Measurements from ENCODE around the gene C14orf132.

DNA sequence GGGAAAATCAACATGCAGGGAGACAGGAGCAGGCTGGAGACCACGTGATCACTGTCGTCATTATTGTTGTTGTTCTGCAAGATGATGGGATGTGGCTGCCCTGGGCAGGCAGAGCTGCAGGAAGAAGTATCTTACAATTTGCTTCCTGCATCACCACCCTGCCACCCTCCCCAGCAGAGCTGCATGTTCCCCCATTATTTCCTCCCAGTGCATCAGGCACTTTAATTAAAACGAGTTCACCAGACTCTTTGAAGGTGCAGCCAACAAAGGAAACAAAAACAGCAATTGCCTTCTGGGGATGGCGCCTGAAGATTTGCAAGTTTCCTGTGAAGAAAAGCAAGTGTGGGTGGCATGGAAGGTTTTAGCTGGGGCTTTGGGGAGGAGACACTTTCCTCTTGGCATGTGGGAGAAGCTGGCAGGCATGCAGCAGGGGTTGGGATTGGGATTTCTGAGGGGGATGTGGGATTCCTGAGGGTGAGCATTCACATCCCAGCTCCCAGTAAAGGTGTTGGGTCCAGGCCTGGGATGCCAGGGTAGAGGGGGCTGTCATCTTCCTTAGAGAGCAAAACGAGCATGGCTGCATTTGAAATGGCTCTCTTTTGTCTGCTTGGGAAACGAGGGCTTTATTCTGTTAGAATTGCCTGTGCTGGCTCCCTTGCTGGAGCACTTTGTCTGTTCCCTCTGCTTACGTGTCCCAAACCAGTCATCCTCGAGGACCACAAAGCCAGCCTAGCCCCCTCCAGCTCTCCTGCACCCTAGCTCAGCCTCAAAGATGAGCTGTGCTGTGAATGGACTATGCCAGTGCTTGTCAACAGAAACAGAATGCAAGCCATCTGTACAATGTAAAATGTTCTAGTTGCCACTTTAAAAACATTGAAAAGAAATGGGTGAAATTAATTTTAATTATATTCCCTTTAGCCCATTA is 11.5 kb upstream of the C14orf132 start:
- TF ChIP-seq CTCF (IDR thresholded peaks at IDR 0.05) (no peak), EP300 (IDR thresholded peaks at IDR 0.05) (no peak), POLR2AphosphoS5 (IDR thresholded peaks at IDR 0.05) (no peak), POLR2A (IDR thresholded peaks at IDR 0.05) (no peak)
